ENCODE data around the gene ZDHHC12.

DNA sequence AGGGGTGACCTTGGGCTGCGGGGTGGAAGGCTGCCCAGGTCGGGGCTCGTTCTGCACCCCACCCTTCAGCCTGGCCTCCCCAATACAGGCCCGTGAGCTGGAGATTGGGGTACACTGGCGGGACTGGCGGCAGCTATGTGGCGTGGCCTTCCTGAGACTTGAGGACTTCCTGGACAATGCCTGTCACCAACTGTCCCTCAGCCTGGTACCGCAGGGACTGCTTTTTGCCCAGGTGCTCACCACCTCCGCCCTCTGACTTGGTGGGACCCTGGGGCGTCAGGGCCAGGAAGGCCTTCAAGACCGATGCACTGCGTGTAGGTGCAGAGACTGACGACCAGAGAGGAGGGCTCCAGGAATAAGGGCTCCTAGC lies 10.5 kb downstream of the ZDHHC12 start:
- TF ChIP-seq, protein P1, sequence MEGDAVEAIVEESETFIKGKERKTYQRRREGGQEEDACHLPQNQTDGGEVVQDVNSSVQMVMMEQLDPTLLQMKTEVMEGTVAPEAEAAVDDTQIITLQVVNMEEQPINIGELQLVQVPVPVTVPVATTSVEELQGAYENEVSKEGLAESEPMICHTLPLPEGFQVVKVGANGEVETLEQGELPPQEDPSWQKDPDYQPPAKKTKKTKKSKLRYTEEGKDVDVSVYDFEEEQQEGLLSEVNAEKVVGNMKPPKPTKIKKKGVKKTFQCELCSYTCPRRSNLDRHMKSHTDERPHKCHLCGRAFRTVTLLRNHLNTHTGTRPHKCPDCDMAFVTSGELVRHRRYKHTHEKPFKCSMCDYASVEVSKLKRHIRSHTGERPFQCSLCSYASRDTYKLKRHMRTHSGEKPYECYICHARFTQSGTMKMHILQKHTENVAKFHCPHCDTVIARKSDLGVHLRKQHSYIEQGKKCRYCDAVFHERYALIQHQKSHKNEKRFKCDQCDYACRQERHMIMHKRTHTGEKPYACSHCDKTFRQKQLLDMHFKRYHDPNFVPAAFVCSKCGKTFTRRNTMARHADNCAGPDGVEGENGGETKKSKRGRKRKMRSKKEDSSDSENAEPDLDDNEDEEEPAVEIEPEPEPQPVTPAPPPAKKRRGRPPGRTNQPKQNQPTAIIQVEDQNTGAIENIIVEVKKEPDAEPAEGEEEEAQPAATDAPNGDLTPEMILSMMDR (conservative IDR thresholded peaks at IDR 0.05; ENCODE audit: low read depth, low read length) = no peak
- no peak for TF ChIP-seq EZH2 (IDR thresholded peaks at IDR 0.05; ENCODE audit: borderline replicate concordance, low read depth, low read length, poor library complexity, severe bottlenecking)

Data from A673 (cell line).